HL-60/S4 treated with phorbol 12-myristate 13-acetate at 8.2 ng/mL for 4 days and 3 days (cell line): ENCODE measurements around the gene AMBRA1.
"Not testable (repeated sequence)": the region's sequence is repeated elsewhere in the genome, so short reads cannot be mapped to it uniquely, and the experiment has no call there.

Source experiments
- in situ Hi-C: fragments of 300-500 bp; cut with MboI; formaldehyde crosslinking; loops from 2 replicates; pipeline ENCODE4 v1.15.0; 2022; ENCODE audit warnings: low sequenced_read_pairs

The AMBRA1 gene

DNA sequence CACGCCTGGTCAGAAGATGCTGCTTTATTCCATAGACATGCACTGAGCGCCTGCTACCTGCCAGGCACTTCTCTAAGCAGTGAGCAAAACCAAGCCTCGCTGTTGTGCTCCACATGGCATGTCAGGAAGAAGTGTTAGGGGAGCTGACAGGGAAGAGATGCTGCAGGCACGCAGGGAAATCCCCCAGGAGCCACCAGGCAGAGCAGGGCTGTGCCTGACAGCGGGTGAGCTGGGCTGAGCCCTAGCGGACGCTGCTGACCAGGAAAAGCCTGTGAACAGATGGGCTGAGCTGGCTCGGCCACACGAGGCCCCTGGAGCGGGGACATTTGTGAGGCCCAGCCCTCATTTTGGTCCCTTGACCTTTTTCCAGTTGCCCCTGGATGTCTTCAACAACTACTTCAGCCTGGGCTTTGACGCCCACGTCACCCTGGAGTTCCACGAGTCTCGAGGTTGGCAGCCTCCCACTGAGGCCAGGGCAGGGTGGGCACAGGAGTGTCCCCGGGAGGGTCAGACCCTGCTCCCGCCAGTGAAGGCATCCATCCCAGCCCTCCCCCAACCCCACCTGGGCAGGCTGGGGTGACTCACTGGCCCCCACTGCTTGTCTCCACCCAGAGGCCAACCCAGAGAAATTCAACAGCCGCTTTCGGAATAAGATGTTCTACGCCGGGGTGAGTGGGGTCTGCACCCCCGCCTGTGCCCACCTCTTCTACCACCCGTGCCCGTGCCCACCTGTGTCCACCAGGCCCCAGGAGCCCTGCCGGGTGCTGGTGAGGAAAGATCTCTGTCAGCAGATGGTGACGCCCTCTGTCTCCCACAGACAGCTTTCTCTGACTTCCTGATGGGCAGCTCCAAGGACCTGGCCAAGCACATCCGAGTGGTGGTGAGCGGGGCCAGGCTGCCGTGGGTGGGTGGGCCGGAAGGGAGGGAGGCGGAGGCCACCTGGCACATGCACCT is 219.8 kb downstream of the AMBRA1 start:
- in situ Hi-C loops, result no loop called here

DNA sequence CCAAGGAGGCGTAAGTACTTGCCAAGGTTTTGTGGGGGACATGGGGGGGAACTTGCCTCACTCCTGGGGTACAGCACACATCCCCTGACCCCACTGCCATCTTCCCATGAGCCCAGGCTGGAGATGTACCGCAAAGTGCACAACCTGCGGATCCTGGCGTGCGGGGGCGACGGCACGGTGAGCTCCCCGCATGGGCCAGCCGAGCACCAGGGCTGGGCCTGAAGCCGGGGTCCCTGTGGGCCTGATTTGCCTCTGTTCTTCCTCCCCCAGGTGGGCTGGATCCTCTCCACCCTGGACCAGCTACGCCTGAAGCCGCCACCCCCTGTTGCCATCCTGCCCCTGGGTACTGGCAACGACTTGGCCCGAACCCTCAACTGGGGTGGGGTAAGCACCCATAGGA is 221.3 kb downstream of the AMBRA1 start:
- in situ Hi-C loops, result not testable (repeated sequence)

DNA sequence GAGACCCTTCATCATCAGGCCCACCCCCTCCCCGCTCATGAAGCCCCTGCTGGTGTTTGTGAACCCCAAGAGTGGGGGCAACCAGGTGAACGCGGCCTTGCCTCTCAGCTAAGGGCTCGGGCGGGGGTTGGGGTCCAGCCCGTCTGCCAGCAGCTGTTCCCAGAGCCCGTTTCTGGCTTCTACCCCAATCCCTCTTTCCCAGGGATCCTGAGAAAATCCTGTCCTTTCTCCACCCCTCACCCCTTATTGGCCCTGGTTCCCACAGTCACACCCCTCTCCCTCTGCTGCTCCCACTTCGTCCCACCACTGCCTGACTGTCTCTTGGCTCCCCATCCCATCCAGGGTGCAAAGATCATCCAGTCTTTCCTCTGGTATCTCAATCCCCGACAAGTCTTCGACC is 221.7 kb downstream of the AMBRA1 start:
- in situ Hi-C loops, result no loop called here

DNA sequence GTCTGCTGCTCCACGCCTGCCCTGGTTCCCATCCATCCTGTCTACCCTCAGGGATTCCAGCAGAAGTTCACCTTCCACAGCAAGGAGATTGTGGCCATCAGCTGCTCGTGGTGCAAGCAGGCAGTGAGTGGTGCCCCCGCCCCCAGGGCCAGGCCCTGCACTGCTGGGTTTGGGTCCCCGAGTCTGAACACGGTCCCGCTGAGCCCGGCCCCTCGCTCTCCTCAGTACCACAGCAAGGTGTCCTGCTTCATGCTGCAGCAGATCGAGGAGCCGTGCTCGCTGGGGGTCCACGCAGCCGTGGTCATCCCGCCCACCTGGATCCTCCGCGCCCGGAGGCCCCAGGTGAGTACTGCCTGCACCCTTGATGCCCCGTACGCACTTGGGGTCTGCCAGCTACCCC is 222.6 kb downstream of the AMBRA1 start:
- in situ Hi-C loops, result not testable (repeated sequence)

DNA sequence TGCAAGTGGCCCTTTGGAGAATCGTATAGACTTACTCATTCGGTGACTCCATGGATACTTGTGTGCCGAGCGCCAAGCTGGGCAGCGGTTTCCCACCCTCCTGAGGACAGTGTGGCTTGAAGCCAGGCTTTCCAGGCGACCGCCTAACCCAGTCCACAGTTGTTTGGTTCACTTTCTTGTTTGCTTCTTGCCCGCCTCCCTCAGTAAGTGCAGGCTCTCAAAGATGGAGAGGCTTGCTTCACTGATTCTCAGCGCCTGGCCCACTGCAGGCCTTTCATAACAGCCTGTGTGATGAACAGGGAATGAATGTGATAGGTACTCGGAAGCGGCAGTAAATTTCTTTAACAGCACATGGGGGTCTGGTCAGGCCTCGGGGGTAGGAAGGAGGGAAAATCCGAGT is 223.6 kb downstream of the AMBRA1 start:
- in situ Hi-C loops, result no loop called here

DNA sequence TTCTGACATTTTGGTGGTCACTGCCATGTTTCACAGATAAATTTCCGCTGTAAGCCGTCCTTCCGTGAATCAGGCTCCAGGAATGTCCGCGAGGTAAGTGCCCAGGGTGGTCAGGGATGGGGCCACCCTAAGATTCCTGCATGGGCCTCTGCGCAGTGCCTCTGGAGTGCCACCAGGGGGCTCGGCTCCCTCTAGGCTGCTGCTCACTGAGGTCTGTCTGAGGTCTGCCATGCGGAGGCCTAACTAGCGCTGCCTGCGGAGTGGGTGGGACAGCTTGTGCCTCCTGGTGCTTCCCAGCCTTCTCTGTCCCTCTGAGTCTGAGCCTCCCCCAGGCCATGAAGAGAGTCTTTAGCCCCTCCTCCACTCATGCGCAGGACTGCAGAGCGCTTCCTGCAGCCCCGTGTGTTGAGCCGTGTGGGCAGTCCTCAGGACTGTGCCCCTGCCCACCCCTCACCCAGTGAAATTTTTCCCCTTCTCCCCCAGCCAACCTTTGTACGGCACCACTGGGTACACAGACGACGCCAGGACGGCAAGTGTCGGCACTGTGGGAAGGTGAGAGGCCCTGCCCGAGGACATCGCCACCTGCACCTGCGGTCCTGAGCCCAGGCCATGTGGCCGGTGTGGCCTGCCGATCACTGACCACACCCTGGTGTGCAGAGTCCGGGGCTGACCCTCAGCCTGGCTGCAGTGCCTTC is 224.2 kb downstream of the AMBRA1 start:
- in situ Hi-C loops, result no loop called here

DNA sequence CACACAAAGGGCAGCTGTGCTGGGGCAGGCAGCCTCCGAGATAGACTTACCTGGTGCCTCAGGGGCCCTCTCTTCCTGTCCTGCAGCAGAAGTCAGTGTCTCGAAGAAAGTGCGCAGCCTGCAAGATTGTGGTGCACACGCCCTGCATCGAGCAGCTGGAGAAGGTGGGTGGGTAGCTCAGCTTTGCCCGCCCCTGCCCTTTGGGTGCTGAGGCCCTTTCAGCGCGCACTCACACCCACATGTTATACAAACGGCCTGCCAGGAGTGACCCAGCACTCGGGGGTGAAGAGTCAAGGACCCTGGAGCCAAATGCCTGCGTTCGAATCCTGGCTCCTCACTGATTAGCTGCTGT is 225.9 kb downstream of the AMBRA1 start:
- in situ Hi-C loops, result no loop called here

DNA sequence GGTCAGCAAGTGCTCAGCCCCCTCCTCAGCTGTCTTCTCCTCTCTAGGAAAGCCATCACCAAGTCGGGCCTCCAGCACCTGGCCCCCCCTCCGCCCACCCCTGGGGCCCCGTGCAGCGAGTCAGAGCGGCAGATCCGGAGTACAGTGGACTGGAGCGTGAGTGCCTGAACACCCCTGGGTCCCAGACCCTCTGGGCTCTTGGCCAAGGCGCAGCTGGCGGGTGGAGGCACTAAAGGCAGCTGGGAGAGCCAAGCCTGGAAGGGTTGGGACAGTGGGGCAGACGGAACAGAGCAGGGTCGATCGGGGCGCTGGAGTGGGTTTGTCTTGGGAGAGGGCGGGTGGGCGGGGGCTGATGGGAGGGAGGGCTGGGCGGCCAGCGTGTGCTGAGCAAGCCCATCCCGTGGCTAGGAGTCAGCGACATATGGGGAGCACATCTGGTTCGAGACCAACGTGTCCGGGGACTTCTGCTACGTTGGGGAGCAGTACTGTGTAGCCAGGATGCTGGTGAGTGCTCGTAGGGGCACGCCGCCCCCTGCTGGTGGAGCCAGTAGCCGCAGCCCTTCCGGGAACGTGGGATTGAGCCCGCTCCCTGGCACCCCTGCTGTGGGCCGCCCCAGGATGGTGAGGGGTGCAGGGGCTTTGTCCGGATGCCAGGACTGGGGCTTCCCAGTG is 226.4 kb downstream of the AMBRA1 start:
- in situ Hi-C loops, result no loop called here

DNA sequence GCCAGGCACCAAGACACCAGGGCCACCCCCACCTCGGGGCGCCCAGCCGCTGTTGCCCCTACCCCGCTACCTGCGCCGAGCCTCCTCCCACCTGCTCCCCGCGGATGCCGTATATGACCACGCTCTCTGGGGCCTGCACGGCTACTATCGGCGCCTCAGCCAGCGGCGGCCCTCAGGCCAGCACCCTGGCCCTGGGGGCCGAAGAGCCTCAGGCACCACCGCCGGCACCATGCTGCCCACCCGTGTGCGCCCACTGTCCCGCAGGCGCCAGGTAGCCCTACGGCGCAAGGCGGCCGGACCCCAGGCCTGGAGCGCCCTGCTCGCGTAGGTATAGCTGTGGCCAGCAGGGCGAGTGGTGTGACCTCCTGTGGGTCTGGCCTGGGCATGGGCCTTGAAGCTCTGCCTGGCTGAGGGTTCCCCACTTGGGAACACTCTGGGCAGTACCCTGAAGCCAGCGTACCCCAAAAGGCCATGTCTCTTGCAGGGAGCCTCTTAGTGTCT is 227.1 kb downstream of the AMBRA1 start:
- in situ Hi-C loops, result no loop called here

DNA sequence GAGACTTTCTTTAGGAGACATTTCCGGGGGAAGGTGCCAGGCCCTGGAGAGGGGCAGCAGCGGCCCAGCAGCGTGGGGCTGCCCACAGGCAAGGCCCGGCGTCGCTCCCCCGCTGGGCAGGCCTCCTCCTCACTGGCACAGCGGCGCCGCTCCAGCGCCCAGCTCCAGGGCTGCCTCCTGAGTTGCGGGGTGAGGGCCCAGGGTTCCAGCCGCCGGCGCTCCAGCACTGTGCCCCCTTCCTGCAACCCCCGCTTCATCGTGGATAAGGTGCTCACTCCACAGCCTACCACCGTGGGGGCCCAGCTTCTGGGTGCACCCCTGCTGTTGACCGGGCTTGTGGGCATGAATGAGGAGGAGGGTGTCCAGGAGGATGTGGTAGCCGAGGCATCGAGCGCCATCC is 227.6 kb downstream of the AMBRA1 start:
- in situ Hi-C loops, result no loop called here

DNA sequence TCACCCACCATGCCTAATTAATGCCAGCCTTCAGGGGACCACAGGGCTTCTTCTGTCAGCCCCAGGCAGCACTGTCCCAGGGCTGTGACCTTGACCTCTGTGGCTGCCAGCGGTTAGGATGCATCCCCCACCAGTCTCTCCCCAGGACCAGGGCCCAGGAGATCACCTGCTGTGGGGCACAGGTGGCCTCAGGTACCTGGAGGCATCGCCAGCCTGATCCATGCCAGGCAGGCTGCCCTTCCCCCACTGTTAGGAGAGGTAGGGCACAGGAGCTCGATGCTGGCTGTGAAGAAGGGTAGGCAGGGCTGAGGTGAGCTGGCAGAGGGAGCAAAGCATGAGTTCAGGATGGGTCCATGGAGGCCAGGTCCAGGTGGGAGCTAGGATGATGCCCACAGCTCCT is 229.0 kb downstream of the AMBRA1 start:
- in situ Hi-C loops, result no loop called here

DNA sequence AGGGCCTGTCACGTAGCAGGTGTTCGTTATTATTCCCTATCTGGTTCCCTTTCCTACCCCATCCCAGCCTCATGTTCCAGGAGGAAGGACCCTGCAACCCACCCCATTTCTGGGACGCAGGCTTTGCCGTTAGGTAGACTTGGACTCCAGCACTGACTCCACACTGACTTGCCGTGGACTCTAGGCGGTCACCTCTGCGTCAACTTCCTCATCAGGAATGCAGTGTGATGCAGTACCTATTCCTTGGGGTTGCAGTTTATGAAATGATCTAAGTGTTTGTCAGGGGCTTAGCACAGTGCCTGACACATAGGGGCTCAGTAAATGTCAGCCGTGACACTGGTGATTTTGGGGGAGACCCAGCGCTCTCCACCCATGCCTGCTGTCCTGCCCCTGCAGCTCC is 229.8 kb downstream of the AMBRA1 start:
- in situ Hi-C loops, result no loop called here

DNA sequence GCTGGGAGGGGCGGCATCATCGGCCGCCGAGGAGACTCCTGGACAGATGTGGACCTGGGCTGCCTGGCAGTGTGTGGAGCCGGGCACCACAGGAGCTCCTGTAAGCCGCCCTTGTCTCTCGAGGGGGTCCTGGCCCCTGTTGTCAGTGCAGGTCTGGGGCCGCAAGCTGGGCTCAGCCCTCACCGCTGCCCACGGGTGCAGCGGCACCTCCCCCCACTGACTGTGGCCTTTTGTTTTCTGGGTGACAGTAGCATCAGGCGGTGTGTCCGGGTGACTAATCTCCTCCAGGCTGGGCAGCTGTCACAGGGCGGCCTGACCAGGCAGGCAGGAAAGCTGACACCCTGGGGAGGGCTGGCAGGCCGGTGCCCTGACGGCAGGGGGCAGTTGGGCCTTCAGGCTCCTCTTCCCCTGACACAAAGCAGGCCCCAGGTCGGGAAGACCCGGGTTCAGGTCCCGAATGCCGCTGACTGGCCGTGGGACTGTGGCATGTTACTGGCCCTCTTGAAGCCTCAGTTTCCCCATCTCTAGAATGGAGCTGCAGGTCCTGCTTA is 230.3 kb downstream of the AMBRA1 start:
- in situ Hi-C loops, result no loop called here

DNA sequence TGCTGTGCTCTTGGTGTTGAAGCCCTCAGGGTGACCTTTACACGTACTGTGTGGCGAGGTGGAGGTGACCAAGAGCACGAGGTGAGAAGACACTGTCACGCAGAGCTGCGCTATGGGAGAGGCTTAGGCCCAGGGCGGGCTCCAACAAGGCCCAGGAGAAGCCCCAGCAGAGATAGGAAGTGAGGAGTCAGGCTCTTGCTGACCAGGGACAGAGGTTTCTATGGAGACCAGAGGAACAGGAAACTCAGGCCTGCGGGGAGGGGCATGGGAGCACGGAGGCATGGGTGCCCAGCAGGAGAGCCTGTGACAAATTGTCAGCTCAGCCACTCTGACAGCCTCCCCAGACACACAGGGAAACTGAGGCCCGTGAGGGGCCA is 230.8 kb downstream of the AMBRA1 start:
- in situ Hi-C loops, result no loop called here

DNA sequence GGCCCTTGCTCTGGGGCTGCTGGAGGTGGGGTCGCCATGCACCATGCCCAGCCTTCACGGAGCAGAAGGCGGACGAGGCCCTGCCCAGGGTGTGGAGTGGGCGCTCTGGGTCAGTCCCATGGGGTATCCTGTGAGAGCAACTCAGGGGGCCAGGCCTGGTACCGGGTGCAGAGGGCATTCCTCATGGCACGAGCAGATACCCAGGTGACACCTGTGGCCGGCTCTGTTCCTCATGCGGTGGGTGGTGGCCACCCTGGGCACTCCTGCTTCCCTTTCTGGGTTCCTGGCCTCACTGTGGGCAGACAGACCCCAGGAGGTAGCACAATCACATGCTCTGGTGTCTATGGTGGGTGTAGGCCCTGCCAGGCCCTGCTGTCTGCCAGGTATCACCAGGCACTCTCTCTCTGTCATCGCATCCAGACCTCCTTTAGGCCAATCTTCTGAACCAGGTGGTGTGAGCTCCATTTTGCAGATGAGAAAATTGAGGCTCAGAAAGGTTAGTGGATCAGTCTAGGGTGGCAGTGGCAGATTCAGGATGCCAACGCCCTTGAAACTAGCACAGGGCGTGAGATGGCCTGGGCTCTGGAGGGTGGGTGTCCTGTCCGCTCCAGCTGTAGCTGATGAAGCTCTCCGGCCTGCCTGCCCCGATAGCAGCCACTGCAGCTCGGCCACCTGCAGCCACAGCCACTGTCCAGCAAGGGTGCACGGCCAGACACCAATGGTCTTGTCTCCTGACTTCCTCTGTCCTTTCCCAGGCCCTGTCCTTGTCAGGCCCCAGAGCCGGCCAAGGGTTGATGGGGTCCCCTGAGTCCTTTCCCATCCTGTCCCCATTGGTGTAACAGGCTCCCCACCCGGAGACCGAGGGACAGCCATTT is 231.4 kb downstream of the AMBRA1 start:
- in situ Hi-C loops, result no loop called here

DNA sequence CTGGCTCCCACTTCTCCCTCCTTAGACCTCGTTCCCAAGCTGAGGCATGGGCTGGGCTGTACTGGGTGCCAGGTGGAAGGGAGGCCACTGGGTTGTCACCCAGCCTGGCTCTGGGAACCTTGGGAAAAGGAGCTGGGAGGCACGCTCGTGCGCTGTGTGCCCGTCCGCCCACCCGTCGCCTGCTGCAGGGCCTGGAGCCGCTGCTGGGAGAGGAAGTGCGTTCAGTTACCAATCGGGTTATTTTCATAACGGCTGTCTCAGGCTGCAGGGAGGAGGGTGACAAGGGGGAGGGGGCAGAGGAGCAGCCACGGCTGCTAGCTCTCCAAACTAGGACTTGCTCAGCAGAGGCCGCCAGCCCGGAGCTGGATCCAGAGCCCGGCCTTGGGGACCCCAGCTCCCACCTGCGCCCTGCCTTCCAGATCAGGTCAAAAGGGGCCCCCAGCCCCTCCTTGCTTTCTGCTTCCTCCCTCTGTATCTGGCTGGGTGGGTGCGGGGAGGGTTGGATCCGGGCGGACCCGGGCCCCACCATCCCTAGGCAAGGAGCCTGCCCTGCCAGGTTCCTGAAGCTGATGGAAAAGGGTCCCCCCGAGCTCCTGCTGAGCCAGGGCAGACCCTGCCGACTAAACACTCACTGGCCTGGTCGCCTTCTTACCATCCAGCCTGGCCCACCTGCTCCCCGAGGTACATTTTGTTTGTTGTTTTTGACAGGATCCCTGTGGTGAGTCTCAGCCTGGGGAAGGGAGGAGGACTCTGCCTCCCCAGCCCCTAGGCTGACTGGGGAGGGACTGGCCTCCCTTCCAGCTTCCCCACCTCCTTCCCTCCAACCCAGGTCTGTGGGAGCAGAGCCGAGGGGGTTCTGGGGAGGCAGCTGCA is 232.3 kb downstream of the AMBRA1 start:
- in situ Hi-C loops, result no loop called here

DNA sequence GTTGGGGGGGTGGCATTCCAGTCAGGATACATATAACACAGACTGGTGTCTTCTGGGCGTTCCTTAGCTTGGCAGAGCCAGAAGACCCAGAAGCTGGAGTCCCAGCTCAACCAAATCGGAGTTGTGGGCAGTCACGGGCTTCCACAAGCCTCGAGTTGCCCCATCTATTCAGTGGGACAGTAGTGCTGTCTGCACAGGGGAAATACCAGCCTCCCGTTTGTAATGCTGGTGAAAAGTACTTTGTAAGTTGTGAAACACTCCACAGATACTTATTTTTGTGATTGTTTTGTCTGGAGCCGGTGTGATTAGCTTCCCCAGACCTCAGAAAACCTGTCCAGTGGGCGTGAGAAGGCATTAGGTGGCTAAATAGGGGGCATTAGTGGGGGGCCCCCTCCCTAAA is 232.9 kb downstream of the AMBRA1 start:
- in situ Hi-C loops, result no loop called here

DNA sequence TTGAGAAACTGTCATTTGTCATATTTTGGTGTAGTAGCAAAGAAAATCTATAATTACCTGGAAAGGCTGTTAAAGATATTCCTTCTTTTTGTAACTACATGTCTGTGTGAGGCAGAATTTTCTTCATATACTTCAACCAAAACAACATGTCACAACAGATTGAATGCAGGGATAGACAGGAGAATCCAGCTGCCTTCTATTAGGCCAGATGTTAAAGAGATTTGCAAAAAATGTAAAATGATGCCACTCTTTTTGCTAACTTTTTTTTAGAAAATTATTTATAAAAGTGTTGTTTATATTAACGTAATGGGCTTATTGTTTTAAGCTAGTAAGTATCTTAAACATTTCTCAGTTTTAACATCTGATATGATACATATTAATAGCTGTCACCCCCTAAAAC is 233.9 kb downstream of the AMBRA1 start:
- in situ Hi-C loops, result no loop called here

DNA sequence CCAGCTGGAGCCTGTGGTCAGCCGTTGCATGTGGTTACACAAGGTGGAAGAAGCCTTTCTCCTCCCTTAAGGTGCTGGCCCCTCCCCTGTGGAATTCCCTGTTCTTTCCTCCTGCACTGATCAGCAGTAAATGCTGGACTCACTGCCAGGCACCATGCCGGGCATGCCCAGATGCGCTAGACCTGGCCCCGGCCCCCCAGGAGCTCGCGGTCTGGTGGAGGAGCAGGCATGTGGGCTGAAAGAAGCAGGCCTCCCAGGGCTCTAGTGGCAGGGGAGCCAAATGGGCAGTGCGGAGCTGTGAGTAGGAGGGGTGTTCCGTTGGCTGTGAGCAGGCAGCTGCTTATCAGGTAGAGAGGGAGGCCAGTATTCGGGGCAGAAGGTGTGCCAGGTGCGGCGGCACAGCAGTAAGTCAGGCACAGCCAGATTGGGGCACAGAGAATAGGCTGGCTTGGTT is 236.3 kb downstream of the AMBRA1 start:
- in situ Hi-C loops, result no loop called here
